Ascending aorta (tissue), 2 donors: ENCODE results near the gene TMPRSS12. TPM values are rescaled to one million over a fixed set of nuclear protein-coding genes. Genes with fewer than 3 reads are reported as not detected.
"Not testable (repeated sequence)": the region's sequence is repeated elsewhere in the genome, so short reads cannot be mapped to it uniquely, and the experiment has no call there.

ENCODE experiments used
- DNase-seq, 2 donors: peaks; one replicate each; pipeline ENCODE4 v3.0.0-alpha.2; 2019; ENCODE audit warnings: low spot score in 2 of 2
- H3K27ac ChIP-seq, 2 donors: fragments of 200-600 bp; sonication (generic); one replicate each; pipeline ENCODE4 v1.5.1; 2016 to 2017; ENCODE audit warnings: mild to moderate bottlenecking in 1 of 2
- H3K27me3 ChIP-seq: fragments of 200-600 bp; sonication (generic); one replicate; pipeline ENCODE4 v1.5.1; 2017
- H3K36me3 ChIP-seq, 2 donors: fragments of 200-600 bp; sonication (generic); one replicate each; pipeline ENCODE4 v1.5.1; 2016
- H3K4me1 ChIP-seq, 2 donors: fragments of 200-600 bp; sonication (generic); one replicate each; pipeline ENCODE4 v1.5.1; 2016 to 2017; ENCODE audit warnings: mild to moderate bottlenecking in 1 of 2
- H3K4me3 ChIP-seq, 2 donors: fragments of 200-600 bp; sonication (generic); one replicate each; pipeline ENCODE4 v1.5.1; 2016 to 2017; ENCODE audit warnings: mild to moderate bottlenecking in 1 of 2
- H3K9me3 ChIP-seq, 2 donors: fragments of 200-600 bp; sonication (generic); one replicate each; pipeline ENCODE4 v1.5.1; 2016
- intact Hi-C: fragments of 100-400 bp; cut with DNase I; formaldehyde crosslinking; loops from one replicate; pipeline ENCODE4 v1.15.1; 2023
- total RNA-seq: library from RNA; depleted of rRNA; stranded (reverse); fragments of >200 nt; gene quantifications from one replicate; pipeline ENCODE4 v1.1.0, GENCODE V29; 2016
- TF ChIP-seq, protein P1 (sequence below), 3 experiments: fragments of 200-600 bp in 2 of 3; fragments of 450-650 bp in 1 of 3; sonication (generic) in 2 of 3; IDR thresholded peaks; one replicate each; pipeline ENCODE4 v1.5.1; 2016 to 2019; ENCODE audit warnings: antibody characterized with exemption in 3 of 3, mild to moderate bottlenecking in 1 of 3, moderate library complexity in 1 of 3

TMPRSS12 gene
- total RNA-seq, 1 donor from 2014 or later = not detected

GRCh38 chr12:50828121-50828520 is 14.6 kb upstream of the TMPRSS12 start:
- Histone ChIP-seq H3K27me3 (no peaks in the 10 kb centered on the region), H3K36me3 (no peaks in the 10 kb centered on the region), H3K4me3 (no peak overlapping the region), H3K4me1 (no peaks in the 10 kb centered on the region), H3K9me3 (no peaks in the 10 kb centered on the region), H3K27ac (no peak overlapping the region)
- intact Hi-C loops = no loop called here
- DNase-seq = no peak
- TF ChIP-seq, protein P1, sequence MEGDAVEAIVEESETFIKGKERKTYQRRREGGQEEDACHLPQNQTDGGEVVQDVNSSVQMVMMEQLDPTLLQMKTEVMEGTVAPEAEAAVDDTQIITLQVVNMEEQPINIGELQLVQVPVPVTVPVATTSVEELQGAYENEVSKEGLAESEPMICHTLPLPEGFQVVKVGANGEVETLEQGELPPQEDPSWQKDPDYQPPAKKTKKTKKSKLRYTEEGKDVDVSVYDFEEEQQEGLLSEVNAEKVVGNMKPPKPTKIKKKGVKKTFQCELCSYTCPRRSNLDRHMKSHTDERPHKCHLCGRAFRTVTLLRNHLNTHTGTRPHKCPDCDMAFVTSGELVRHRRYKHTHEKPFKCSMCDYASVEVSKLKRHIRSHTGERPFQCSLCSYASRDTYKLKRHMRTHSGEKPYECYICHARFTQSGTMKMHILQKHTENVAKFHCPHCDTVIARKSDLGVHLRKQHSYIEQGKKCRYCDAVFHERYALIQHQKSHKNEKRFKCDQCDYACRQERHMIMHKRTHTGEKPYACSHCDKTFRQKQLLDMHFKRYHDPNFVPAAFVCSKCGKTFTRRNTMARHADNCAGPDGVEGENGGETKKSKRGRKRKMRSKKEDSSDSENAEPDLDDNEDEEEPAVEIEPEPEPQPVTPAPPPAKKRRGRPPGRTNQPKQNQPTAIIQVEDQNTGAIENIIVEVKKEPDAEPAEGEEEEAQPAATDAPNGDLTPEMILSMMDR (IDR thresholded peaks at IDR 0.05) = no peak

GRCh38 chr12:50828886-50829285 is 13.8 kb upstream of the TMPRSS12 start:
- H3K4me1 ChIP-seq = no peaks in the 10 kb centered on the region
- no peak overlapping the region for H3K4me3 ChIP-seq
- H3K27ac ChIP-seq = no peak overlapping the region
- H3K9me3 ChIP-seq = no peaks in the 10 kb centered on the region
- no peak for DNase-seq
- intact Hi-C loops = no loop called here
- TF ChIP-seq, protein P1 (IDR thresholded peaks at IDR 0.05) = no peak
- no peaks in the 10 kb centered on the region for H3K36me3 ChIP-seq
- H3K27me3 ChIP-seq = no peaks in the 10 kb centered on the region

- DNase-seq, H3K27ac ChIP-seq: not testable (repeated sequence)
Observed at GRCh38 chr12:50833801-50834200, 8.9 kb upstream of the TMPRSS12 start.

GRCh38 chr12:50839042-50839441 is 3.7 kb upstream of the TMPRSS12 start:
- Histone ChIP-seq H3K27ac (no peak overlapping the region), H3K4me1 (no peaks in the 10 kb centered on the region), H3K4me3 (no peak overlapping the region), H3K36me3 (no peaks in the 10 kb centered on the region), H3K27me3 (no peaks in the 10 kb centered on the region), H3K9me3 (no peaks in the 10 kb centered on the region)
- TF ChIP-seq, protein P1 (IDR thresholded peaks at IDR 0.05) = no peak
- intact Hi-C loops = no loop called here
- no peak for DNase-seq

More at GRCh38 chr12:50833801-50834200, 8.9 kb upstream of the TMPRSS12 start:
- H3K4me1 ChIP-seq, H3K36me3 ChIP-seq, H3K9me3 ChIP-seq, intact Hi-C loops, H3K27me3 ChIP-seq, H3K4me3 ChIP-seq: not testable (repeated sequence)

- TF ChIP-seq, protein P1 (IDR thresholded peaks at IDR 0.05) = no peak
- no peak for DNase-seq
- no peaks in the 10 kb centered on the region for H3K9me3 ChIP-seq
- H3K4me1 ChIP-seq = no peaks in the 10 kb centered on the region
- H3K27ac ChIP-seq = no peak overlapping the region
- H3K4me3 ChIP-seq = no peak overlapping the region
- intact Hi-C loops = no loop called here
- no peaks in the 10 kb centered on the region for H3K36me3 ChIP-seq
- no peaks in the 10 kb centered on the region for H3K27me3 ChIP-seq
Observed at GRCh38 chr12:50840809-50841487, 1.8 kb upstream of the TMPRSS12 start.

DNA sequence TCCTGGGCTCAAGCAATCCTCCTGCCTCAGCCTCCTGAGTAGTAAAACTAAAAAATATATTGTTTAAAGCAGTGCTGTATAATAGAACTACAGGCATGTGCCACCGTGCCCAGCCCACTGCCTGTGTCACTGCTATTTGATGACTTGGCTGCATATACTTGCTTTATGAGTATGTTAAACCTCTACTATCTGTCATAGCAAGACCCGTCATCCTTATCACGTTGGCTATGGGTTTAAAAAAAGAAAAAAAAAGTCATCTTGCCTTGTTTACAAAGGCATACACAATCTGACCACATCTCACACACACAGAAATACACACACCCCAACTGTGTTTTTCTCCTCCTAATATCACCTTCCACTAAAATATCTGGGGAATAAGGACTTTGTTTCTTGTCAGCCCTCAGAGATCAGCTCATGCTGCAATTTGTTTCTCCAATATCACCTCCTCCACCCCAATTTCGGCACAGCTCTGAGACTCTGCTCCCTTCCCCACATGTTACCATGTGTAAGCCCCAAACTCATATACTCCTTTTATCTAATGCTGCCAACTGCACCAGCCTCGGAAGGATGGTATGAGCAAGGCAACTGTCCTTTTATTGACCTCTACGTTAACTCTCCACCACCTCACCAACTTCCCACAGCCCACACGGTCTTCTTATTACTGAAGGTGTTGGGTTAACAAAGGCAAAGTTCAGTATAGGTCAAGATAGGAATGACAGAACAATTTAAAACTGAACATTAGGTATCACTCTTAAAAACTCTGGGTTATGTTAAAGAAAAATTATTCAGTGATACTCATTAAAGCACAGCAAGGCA is 802 bp upstream of the TMPRSS12 start:
- Histone ChIP-seq H3K27ac (no peak overlapping the region), H3K36me3 (no peaks in the 10 kb centered on the region), H3K27me3 (no peaks in the 10 kb centered on the region), H3K4me1 (no peaks in the 10 kb centered on the region), H3K9me3 (no peaks in the 10 kb centered on the region), H3K4me3 (no peak overlapping the region)
- TF ChIP-seq, protein P1 (IDR thresholded peaks at IDR 0.05) = no peak
- no peak for DNase-seq
- intact Hi-C loops = no loop called here
